GM08714 (cell line): Measurements from ENCODE around the gene MAML3.
A peak's percentile ranks its signal among the peaks of the same experiment; 100 is the strongest.

Source experiments
- H3K4me3 ChIP-seq: fragments of 200-500 bp; sonication (Bioruptor generic); 2 replicates; pipeline ENCODE4 v1.5.1; 2014; ENCODE audit warnings: mild to moderate bottlenecking, low read length, inconsistent platforms
- ZNF274 ChIP-seq: IDR thresholded peaks from 2 replicates; pipeline ENCODE4 v1.6.1; 2012; ENCODE audit warnings: mild to moderate bottlenecking, low read depth, low read length

Gene MAML3

DNA sequence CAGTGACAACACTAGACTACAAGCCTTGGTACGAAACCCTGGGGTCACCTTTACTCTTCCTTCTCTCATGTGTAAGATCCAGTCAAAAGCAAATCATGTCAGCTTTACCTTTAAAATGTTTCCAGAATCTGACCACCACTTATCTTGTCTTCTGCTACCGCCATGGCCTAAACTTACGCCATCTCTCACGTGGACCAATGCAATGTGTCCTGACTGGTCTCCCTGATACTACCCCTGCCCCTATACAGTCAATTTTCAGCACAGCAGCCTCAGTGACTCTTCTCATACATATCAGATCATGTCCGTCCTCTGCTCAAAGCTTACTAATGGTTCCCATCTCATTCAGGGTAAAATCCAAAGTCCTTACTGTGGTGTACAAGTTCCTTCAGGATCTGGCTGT is 15.0 kb upstream of the MAML3 start:
- no peak for TF ChIP-seq ZNF274
- no peak overlapping the region for H3K4me3 ChIP-seq

DNA sequence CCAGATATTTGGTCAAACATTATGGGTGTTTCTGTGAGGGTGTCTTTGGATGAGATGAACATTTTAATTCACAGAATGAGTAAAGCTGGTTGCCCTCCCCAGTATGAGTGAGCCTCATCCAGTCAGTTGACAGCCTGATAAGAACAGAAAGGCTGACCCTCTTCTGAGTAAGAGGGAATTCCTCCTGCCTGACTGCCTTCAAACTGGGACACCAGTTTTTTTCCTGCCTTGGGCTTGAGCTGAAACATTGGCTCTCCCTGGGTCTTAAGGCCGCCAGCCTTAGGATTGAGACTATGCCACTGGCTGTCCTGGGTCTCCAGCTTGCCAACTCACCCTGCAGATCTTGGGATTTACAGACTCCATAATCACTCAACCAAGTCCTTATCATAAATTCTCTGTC is 14.5 kb upstream of the MAML3 start:
- no peak for TF ChIP-seq ZNF274
- H3K4me3 ChIP-seq: no peak overlapping the region

DNA sequence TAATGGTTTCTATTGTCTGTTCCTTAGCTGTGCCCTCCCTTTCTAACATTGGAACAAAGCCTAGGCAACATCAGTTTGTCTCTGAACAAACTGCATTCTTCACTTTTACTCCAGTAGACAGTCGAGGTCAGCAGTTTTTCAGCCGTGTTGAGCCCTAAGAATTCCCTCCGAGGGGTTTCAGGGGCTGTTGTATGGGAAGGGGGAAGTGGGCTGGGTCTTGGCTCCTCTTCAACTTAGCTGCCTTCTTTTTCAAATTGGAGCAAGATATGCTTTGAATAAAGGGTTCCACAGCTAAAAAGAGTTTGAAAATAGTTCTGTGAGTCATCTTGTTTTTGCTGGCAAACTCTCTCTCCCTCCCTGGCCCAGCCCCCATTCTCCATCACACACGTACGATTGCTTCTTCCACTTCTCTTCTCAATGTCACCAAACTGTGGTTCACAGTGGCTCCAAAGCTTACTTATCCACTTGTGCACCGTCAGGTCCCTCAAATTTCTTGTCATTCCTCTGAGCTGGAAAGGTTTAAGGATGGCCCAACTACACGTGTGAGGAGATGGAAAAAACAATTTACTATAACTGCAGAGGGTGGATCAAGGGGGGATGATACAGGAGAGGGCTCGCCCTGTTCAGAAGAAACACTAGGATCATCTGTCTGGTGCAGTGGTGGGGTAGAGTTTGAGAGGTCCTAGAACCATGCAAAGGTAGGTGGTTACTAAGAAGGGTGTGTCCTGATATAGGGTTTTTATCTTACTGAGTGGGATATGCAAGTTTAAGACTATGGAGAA is 9.2 kb upstream of the MAML3 start:
- no peak overlapping the region for H3K4me3 ChIP-seq

DNA sequence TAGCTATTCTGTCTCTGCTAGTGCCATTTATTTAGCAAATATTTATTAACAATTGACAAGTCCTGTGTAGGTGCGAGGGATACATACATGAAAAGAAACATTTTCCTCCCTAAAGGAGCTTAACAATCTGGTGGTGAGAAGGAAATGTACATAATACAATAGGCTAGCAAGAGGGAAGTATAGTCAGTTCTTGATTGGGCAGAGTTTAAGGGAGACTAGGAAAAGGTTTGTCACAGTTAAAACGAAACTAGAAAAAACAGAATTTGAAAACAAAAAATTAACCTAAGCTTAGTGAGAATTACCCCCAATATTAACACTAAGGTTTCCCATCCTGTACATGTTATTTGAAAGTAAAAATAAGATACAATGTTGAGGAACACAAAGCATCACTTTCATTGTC is 8.6 kb upstream of the MAML3 start:
- no peak for TF ChIP-seq ZNF274
- H3K4me3 ChIP-seq: no peak overlapping the region

More for the DNA sequence above, 9.2 kb upstream of the MAML3 start:
- TF ChIP-seq ZNF274: no peak

DNA sequence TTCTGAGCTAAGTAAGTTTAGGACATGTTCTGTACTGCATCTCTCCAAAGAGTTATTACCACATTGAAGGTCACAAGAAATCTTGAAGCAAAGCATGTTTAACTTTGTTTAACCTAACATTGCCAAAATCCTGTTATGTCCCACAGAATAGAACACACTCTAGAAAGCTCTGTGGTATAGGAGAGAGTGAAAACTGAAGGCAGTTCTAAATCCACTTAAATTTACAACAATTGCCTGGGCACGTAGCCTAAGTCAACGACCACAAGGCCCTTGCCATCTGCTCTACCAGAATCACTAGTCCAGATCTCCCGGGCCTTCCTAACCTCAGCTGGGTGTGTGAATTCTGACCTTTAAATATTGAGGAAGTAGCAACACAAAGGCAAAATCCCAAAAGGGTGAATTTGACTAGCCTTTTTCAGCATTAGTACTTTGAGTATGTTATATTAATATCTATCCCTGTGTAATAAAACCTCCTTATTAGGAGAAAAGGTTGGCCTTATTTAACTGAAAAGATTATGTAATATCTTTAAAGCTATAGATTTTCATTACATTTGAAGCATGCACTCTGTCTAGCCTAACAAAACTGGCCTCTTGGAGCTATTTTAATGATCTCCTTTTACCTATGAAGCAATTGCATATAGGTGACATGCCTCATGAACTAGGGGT is 4.5 kb upstream of the MAML3 start:
- no peak overlapping the region for H3K4me3 ChIP-seq
- TF ChIP-seq ZNF274: no peak

DNA sequence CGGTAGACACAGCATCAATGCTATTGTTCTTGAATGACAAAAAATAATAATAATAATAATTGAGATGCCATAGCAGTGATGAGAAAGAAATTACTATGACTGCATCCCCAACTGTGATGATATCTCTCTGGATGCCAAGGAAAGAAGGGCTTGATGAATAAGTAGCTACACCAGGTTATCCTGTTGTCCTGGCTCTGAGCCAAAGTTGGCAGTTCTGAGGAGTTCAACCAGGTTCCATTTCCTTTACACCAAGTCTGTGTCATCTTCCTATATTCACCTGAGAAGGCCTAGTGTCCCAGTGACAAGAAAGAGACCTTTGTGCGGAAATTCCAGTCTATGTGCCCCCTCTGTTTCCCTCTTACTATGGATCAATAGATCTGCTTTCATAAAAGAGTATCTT is 3.4 kb upstream of the MAML3 start:
- H3K4me3 ChIP-seq: no peak overlapping the region

DNA sequence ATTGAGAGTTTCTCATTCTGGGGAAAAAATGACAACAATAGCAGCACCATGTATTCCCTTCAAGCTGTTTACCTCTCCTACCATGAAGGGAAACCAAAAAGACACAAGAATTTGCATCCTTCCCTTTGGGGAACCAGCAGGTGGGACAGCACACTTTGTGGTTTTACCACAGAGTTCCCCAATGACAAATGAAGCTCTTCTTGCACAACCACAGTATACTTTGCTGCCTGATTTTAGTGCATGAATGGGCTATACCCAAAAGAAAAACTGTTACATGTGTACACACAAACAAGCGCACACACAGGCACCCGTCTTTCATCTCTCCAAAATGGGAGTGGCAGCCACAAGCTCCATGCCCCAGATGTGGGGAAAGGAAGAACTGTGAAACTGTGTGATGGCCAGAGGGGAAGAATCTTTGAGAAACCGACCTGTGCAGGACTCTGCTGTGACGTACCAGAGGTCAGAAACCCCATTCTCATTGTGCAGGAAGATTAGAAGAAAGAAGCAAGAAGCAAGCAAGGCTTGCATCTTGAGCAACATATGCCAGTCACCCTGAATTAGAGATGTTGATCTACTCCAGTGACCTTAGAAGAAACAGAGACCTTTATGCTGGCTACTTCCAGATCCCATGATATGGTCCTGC is 2.7 kb upstream of the MAML3 start:
- H3K4me3 ChIP-seq: no peak overlapping the region; the same call in 1 of the 2 replicates
- no peak for TF ChIP-seq ZNF274

More for the DNA sequence above, 3.4 kb upstream of the MAML3 start:
- no peak for TF ChIP-seq ZNF274

DNA sequence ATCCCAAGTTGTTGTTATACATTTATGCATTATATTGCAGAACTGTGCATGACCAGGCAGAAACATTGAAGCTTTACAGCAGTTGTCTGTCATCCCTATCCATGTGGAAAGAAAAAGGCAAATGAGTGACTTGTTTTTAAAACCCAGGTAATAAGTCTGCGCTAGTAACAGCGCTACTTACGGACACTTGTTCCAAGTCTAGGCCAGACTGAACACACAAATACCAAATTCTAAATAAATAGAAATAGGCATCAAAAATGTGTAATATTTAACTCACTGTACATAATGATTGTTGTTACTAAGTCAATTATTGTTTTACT is 548 bp upstream of the MAML3 start:
- TF ChIP-seq ZNF274: no peak
- peak overlapping the region; percentile 72; the same call in 1 of the 2 replicates for H3K4me3 ChIP-seq

DNA sequence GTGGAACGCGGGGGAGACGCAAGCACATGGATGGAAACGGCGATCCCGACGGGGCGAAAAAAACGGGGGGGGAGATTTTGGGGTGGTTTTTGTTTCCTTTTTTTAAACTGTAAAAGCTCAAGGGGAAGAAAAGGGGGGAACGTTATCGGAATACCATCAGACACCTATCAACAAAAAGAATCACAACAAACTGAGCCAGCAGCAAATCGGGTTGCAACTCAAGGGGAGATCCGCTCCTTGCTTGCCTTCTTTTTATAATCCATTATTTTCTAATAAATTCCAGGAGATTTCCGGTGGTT is 616 bp downstream of the MAML3 start:
- TF ChIP-seq ZNF274: no peak
- H3K4me3 ChIP-seq: peak overlapping the region; percentile 72

DNA sequence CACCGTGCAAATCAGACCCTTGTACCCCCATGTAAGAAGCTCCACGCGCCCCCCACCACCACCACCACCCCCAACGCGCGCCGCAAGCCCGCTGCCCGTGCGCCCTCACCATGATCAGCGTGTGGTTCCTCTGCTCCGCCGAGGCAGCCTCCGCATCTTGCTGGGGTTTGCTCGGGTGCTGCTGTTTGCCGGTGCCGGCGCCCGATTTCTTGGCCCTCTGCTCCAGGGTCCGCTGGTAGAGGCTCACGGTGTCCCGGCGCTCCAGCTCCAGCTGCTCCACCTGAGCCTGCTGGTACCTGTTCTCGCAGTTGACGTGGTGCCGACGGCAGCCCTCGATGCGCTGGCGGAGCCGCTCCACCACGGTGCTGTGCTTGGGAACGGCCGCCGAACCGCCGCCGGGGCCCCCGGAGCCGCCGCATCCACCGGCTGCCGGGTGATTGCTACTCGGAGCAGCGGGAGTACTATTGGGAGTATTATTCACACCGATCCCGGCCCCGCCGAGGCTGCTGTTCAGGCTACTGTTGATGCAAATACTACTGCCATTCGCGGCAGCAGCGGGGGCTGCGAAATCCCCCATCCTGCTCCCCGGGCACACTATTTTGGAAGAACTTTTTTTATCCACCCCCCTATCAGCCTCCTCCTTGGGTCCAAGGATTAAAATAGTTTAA is 1.1 kb downstream of the MAML3 start:
- no peak for TF ChIP-seq ZNF274
- peak overlapping the region; percentile 72 for H3K4me3 ChIP-seq

DNA sequence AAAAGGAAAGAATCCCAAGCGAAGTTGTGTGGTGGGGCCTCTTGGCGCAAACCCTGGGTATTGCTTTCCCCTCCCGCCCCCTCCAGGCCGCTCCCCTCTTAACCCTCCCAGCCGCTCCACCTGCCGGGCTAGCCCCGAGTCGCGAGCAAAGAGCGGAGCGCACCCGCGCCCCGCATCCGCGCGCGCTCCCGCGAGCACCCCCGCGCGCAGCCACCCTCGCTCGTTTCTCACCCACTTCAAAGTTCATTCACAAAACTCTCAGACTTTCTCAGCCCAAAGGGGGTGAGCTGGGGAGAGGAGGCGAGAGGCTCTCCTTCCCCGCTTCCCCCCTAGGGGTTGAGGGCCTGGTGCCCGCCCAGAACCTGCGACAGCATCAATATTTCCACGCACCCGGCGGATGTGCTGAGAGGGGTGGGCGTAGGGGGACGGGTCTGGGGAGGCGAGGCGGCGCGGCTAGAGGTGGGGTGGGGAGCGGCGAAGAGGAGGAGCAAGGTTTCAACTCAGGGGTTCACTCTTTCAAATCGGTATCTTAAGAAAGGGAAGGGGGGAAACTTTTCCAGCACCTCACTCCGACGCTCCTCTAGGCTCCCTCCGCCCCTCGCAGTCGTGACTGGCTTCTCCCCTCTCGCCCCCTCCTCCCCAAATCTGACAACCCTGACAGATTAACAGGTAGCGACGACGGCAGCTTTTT is 1.8 kb downstream of the MAML3 start:
- no peak for TF ChIP-seq ZNF274
- peak overlapping the region; percentile 63; the same call in 1 of the 2 replicates for H3K4me3 ChIP-seq

DNA sequence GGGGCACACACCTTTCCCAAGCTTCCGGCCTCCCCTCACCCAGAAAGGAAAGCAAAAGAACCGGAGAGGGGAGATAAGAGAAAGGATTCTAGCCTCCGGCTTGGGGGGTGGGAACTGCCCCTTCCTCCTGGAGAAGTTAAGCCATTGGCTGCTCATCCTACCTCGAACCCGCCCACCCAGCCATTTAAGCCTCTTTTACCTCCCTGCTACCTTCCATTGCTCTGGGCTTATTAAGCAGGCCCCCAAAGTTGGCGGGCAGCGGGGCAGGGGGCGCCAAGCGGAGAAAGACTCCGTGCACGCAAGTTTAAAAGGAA is 2.3 kb downstream of the MAML3 start:
- no peak for TF ChIP-seq ZNF274
- H3K4me3 ChIP-seq: peak overlapping the region; percentile 63; the same call in 1 of the 2 replicates

DNA sequence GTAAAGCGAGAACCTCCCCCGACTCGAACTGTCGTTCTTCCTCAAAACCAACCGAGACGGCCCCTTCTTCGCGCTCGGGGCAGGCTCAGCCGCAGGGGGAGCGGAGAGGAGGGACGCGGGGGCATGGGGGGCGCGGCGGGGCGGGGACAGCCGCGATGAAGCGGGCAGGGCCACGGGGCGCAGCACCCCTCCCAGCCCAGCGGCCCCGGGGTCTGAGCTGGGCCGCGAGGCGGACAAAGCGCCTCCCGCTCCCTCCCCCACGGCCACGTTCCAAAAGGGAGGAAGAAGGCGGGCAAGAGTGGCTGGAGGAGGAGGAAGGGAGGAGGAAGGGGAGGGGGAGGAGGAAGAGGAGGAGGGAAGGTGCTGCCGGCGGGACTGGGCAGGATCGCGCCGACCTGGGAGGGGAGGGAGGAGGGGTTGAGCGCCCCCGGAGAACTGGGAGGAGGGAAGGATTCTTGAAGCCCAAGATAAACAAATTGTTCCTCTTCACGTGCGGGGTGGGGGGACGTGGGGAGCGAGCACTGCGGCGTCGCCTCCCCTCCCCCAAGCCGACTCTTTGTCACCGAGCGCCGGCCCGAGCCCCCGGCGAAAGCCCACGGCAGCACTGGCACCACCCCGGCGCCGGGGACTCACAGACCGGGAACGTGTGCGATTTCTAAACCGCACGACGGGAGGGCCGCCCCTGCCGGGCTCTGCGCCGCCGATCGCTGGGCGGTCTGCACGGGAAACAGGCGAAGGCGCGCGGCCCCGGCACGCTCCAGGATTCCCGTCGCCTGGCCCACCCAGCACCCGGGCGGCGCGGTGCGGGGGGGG is 2.9 kb downstream of the MAML3 start:
- peak overlapping the region; percentile 63; the same call in 1 of the 2 replicates for H3K4me3 ChIP-seq
- TF ChIP-seq ZNF274: no peak

DNA sequence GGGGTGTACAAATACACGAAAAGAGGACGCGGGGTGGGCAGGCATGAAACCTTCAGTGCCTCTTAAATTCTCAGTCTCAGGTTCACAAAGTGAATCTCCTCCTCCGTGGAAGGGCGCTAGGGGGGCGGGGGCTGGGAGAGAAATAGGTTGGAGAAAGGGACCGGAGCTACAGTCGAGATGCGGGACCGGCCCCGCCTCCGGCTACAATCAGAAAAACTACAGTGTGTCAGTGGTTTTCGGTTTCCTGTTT is 3.4 kb downstream of the MAML3 start:
- no peak for TF ChIP-seq ZNF274
- H3K4me3 ChIP-seq: peak overlapping the region; percentile 50; the same call in 1 of the 2 replicates
